Right ventricle myocardium inferior (tissue), 1 donor: ENCODE measurements around the gene NGEF. TPM values are rescaled to one million over a fixed set of nuclear protein-coding genes. Genes with fewer than 3 reads are reported as not detected.
"Not testable (repeated sequence)": the region's sequence is repeated elsewhere in the genome, so short reads cannot be mapped to it uniquely, and the experiment has no call there.

Source experiments
- ATAC-seq: fragments of 200-7000 bp; cut with Tn5 transposase; one replicate; pipeline ENCODE4 v1.9.1; 2020; ENCODE audit warnings: mild to moderate bottlenecking, moderate library complexity
- DNase-seq: peaks from one replicate; pipeline ENCODE4 v3.0.0; 2021; ENCODE audit errors: missing footprints
- intact Hi-C: fragments of 100-400 bp; cut with DNase I; formaldehyde crosslinking; loops from one replicate; pipeline ENCODE4 v1.11.0; 2022
- total RNA-seq: library from RNA; stranded (reverse); fragmentation: NEBNext Ultra II Directional; extraction: Animal tissue kit (Norgen Biotek cat#: 25700); gene quantifications from one replicate; pipeline ENCODE4 v1.2.1, GENCODE V29; 2021
- donor health status: DM: no; HTN: yes; CAD: no; lungs with severe emphysema.

NGEF gene
- total RNA-seq, 1 donor from 2014 or later, result 0.51 TPM

- intact Hi-C loops, result no loop called here
- DNase-seq (no peak), ATAC-seq (no peak)
Measured at GRCh38 chr2:232872826-232873225, 140.2 kb downstream of the NGEF start.

GRCh38 chr2:232871835-232872736, 141.0 kb downstream of the NGEF start:
- intact Hi-C loops, result no loop called here
- ATAC-seq (no peak), DNase-seq (no peak)

GRCh38 chr2:232871418-232871834, 141.6 kb downstream of the NGEF start:
- intact Hi-C loops, result no loop called here
- DNase-seq (no peak), ATAC-seq (no peak)

GRCh38 chr2:232870766-232871371, 142.2 kb downstream of the NGEF start:
- ATAC-seq (no peak), DNase-seq (peak; percentile 45)
- intact Hi-C loops, result no loop called here

- no peak for ATAC-seq
- peak; percentile 42 for DNase-seq
- intact Hi-C loops, result no loop called here
Measured at GRCh38 chr2:232870018-232870765, 142.9 kb downstream of the NGEF start, which contains the start of gene SNORC. TSS of gene SNORC (plus strand) at chr2:232870264. CDS start at chr2:232870342, 78 bp downstream.

- ATAC-seq, result no peak
- intact Hi-C loops, result no loop called here
- peak; percentile 31 for DNase-seq
Measured at GRCh38 chr2:232869138-232870017, 143.7 kb downstream of the NGEF start.

GRCh38 chr2:232866104-232866503, 147.0 kb downstream of the NGEF start:
- no peak for ATAC-seq
- no peak for DNase-seq
- intact Hi-C loops, result no loop called here

GRCh38 chr2:232865165-232865564, 147.9 kb downstream of the NGEF start:
- intact Hi-C loops, result no loop called here
- no peak for ATAC-seq

GRCh38 chr2:232863996-232864395, 149.1 kb downstream of the NGEF start:
- DNase-seq (no peak), ATAC-seq (no peak)
- intact Hi-C loops, result no loop called here

More at GRCh38 chr2:232865165-232865564, 147.9 kb downstream of the NGEF start:
- DNase-seq, result no peak

- intact Hi-C loops, result no loop called here
- DNase-seq (no peak), ATAC-seq (no peak)
Measured at GRCh38 chr2:232861353-232861752, 151.7 kb downstream of the NGEF start.

- intact Hi-C loops, result no loop called here
- ATAC-seq (no peak), DNase-seq (no peak)
Measured at GRCh38 chr2:232860593-232861241, 152.3 kb downstream of the NGEF start.

- intact Hi-C loops, result no loop called here
- ATAC-seq, result no peak
Measured at GRCh38 chr2:232859385-232859916, 153.6 kb downstream of the NGEF start.

GRCh38 chr2:232857158-232857563, 155.9 kb downstream of the NGEF start:
- ATAC-seq (no peak), DNase-seq (no peak)
- intact Hi-C loops, result no loop called here

More at GRCh38 chr2:232859385-232859916, 153.6 kb downstream of the NGEF start:
- DNase-seq, result no peak

- DNase-seq, result no peak
- no peak for ATAC-seq
- intact Hi-C loops, result loop anchor here (5.0 kb wide), 1 partner anchor 198 kb away; no protein-coding TSS in a partner anchor
Measured at GRCh38 chr2:232854082-232854481, 159.0 kb downstream of the NGEF start.

GRCh38 chr2:232852676-232853075, 160.4 kb downstream of the NGEF start:
- no peak for DNase-seq
- ATAC-seq, result no peak
- intact Hi-C loops, result loop anchor here (2.0 to 5.0 kb wide), 2 partner anchors 200 to 398 kb away; partner anchors contain the start of gene ATG16L1

GRCh38 chr2:232852081-232852480, 161.0 kb downstream of the NGEF start:
- intact Hi-C loops, result loop anchor here (2.0 to 5.0 kb wide), 2 partner anchors 200 to 399 kb away; partner anchors contain the start of gene ATG16L1
- not testable (repeated sequence) for ATAC-seq, DNase-seq

GRCh38 chr2:232850039-232850438, 163.0 kb downstream of the NGEF start:
- no peak for DNase-seq
- intact Hi-C loops, result loop anchor here (5.0 kb wide), 1 partner anchor 202 kb away; no protein-coding TSS in a partner anchor
- no peak for ATAC-seq
